Activated B cell treated with CpG ODN at 0.5 μM for 24 hours (primary cell): ENCODE data around the gene PMVK. TPM values are rescaled to one million over a fixed set of nuclear protein-coding genes. Genes with fewer than 3 reads are reported as not detected.

ENCODE experiments used
- ATAC-seq: fragments of 200-7000 bp; cut with Tn5 transposase; one replicate; pipeline ENCODE4 v1.10.0; 2021; ENCODE audit warnings: low read depth, mild to moderate bottlenecking, moderate library complexity
- CTCF ChIA-PET: fragments of 350-600 bp; sonication (Branson Sonifier 250); formaldehyde crosslinking; loops from one replicate; lab custom pipeline; 2021; ENCODE audit warnings: antibody characterized with exemption; lab: Charles Lee
- POLR2A ChIA-PET: fragments of 350-600 bp; sonication (Branson Sonifier 250); formaldehyde crosslinking; loops from one replicate; lab custom pipeline; 2021; ENCODE audit warnings: antibody characterized with exemption; lab: Charles Lee
- DNase-seq: peaks from one replicate; pipeline ENCODE4 v3.0.0; 2022
- H3K27ac Mint-ChIP-seq: one replicate; pipeline ENCODE4 v1.8.0; 2020; ENCODE audit warnings: mixed read lengths
- H3K27me3 Mint-ChIP-seq: one replicate; pipeline ENCODE4 v1.8.0; 2021; ENCODE audit warnings: mixed read lengths
- H3K36me3 Mint-ChIP-seq: one replicate; pipeline ENCODE4 v1.8.0; 2021; ENCODE audit warnings: low read depth, mixed read lengths
- H3K4me1 Mint-ChIP-seq: one replicate; pipeline ENCODE4 v1.8.0; 2021; ENCODE audit warnings: mixed read lengths
- H3K4me3 Mint-ChIP-seq: one replicate; pipeline ENCODE4 v1.8.0; 2020; ENCODE audit warnings: mild to moderate bottlenecking, mixed read lengths
- H3K9me3 Mint-ChIP-seq: one replicate; pipeline ENCODE4 v1.8.0; 2020; ENCODE audit warnings: mixed read lengths
- intact Hi-C: fragments of 100-400 bp; cut with micrococcal nuclease; formaldehyde crosslinking; loops from one replicate; pipeline ENCODE4 v1.15.1; 2024
- total RNA-seq: library from RNA; stranded (reverse); gene quantifications from 2 replicates; pipeline ENCODE4 v1.2.3, GENCODE V29; 2022
- TF ChIP-seq, protein P1 (sequence below): fragments of 200-600 bp; IDR thresholded peaks from one replicate; pipeline ENCODE4 v1.8.0; 2022; ENCODE audit warnings: antibody characterized with exemption, mild to moderate bottlenecking

Gene PMVK
- total RNA-seq, 1 donor from 2014 or later, result 24.6 TPM

DNA sequence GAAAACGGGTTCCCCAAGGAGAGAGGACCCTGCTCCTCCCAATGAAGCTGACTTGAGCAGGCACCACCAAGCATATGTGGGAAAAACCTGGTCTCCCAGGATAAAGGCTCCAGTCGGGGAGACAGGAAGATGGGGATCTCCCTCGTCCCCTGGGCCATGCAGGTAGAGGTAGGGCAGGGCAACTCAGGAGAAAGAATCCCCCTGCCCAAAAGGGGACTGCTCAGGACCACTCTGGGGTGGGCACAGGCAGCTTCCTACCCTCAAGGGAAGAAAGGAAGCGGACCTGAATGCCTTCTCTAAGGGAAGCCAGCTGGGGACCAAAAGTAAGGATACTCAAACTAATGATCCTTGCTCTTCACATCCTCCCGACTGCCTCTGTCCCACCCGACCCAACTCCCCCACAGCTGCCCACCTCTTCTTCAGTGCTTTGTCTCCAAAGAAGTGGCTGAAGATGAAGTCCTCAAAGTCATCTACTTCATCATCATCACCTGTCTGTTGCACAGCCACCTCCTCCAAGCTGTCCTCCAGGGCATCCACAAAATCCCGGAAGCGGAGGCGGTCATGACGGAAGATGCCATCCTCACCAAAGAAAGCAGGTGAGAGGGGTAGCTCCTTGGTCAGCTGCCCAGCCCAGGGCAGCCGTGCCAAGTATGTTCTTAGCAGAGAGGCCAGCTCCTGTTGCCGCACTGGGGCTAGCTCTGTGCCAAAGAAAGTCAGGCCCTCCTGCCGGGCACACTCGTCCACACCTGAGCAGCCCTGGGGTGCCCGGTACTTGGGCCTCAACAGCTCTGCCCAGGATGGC is 8.8 kb upstream of the PMVK start:
- TF ChIP-seq, protein P1, sequence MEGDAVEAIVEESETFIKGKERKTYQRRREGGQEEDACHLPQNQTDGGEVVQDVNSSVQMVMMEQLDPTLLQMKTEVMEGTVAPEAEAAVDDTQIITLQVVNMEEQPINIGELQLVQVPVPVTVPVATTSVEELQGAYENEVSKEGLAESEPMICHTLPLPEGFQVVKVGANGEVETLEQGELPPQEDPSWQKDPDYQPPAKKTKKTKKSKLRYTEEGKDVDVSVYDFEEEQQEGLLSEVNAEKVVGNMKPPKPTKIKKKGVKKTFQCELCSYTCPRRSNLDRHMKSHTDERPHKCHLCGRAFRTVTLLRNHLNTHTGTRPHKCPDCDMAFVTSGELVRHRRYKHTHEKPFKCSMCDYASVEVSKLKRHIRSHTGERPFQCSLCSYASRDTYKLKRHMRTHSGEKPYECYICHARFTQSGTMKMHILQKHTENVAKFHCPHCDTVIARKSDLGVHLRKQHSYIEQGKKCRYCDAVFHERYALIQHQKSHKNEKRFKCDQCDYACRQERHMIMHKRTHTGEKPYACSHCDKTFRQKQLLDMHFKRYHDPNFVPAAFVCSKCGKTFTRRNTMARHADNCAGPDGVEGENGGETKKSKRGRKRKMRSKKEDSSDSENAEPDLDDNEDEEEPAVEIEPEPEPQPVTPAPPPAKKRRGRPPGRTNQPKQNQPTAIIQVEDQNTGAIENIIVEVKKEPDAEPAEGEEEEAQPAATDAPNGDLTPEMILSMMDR, result no peak
- no peaks in the 10 kb centered on the region for H3K27me3 Mint-ChIP-seq
- H3K4me1 Mint-ChIP-seq, result peaks cover 51% of the 10 kb centered on the region
- H3K4me3 Mint-ChIP-seq, result no peak overlapping the region
- H3K36me3 Mint-ChIP-seq, result peaks cover 23% of the 10 kb centered on the region
- ATAC-seq, result no peak
- intact Hi-C loops, result no loop called here
- POLR2A ChIA-PET, result interaction anchor here (0.5 to 1.9 kb wide), 4 partner anchors 9 to 90 kb away, joined by 3 to 10 read pairs (median 4); partner anchors contain the start of genes CKS1B and PMVK
- H3K9me3 Mint-ChIP-seq, result no peaks in the 10 kb centered on the region
- CTCF ChIA-PET, result interaction anchor here (0.6 to 1.9 kb wide), 7 partner anchors 9 to 340 kb away, joined by 3 to 9 read pairs (median 3); partner anchors contain the start of genes PMVK and PYGO2
- H3K27ac Mint-ChIP-seq, result peak overlapping the region; percentile 86
- no peak for DNase-seq

DNA sequence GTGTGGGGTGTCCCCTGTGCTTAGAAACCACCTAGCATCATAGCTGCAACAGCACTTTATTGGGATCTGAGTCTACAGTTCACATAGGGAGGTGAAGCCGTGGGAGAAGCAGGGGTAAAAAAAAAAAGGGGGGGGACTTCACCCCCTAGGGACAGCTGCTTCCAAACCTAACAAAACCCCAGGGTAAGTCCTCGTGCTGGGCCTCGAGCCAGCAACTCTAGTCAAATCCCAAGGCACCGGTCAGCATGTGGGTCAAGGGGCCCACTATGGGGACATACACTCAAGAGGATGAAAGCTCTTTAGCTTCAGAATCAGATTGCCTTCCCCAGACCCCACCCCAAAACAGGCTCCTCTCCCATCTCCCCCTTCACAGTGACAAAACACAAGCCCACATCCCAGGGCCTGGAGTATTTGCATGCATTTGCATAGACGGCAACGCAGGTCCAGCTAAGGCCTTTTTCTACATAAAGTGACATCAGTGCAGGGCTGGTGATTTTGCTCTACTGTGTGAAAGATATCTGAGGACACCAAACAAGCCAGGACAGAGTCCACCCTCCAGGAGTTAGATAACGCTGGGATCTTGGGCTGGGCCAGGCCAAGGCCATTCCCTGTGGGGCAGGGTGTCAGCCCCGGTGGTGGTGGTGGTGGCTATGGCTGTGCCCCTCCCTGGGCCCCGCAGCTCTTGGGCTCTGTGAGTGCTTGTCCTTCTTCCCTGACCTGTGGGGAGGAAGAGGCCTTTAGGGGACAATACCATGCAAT is 8.1 kb upstream of the PMVK start:
- H3K36me3 Mint-ChIP-seq, result peaks cover 21% of the 10 kb centered on the region
- CTCF ChIA-PET, result interaction anchor here (0.6 to 1.9 kb wide), 15 partner anchors 8 to 464 kb away, joined by 3 to 9 read pairs (median 3); partner anchors contain the start of genes PMVK and PYGO2
- H3K27ac Mint-ChIP-seq, result peak overlapping the region; percentile 86
- POLR2A ChIA-PET, result interaction anchor here (0.5 to 1.9 kb wide), 5 partner anchors 8 to 360 kb away, joined by 3 to 6 read pairs (median 4); partner anchors contain the start of gene PMVK
- no peaks in the 10 kb centered on the region for H3K27me3 Mint-ChIP-seq
- DNase-seq, result no peak
- H3K4me3 Mint-ChIP-seq, result peak overlapping the region; percentile 24
- TF ChIP-seq, protein P1, result no peak
- intact Hi-C loops, result no loop called here
- no peak for ATAC-seq
- H3K4me1 Mint-ChIP-seq, result peaks cover 56% of the 10 kb centered on the region
- H3K9me3 Mint-ChIP-seq, result no peaks in the 10 kb centered on the region

DNA sequence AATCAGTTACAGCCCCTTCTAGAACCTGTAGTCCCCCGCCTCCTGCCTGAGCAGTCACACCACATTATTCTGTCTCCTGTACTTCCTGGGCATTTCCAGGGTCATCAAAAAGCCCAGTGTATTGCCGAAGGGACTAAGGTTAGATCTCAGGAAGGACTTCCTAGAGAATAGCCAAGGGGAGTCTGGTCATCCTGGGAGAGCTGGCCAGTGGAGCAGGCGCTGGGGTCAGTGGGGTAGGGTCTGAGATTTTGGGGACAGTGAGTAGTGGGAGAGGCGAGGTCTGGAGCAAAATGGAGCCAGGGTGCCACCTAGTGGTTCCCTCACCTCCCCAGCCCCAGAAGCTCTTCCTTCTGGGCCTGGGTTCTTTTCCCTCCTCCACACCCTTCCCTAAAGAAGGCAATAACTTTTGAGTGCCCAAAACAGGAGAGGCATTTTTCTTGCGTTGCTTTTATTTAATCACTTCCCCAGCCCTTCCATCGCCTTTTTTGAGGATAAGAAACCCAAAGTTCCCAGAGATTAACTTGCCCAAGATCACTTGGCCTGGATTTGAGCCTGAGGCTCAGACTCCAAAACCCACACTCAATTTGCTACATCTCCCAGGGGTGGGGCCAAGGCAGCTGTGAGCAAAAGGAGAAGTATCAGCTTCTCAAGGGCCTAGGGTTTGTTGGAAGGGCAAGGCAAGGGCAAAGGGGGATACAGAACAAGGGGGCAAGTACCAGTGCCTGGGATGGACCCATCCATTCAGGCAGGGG is 7.3 kb upstream of the PMVK start:
- ChIA-PET POLR2A (interaction anchor here (0.6 to 1.9 kb wide), 7 partner anchors 7 to 385 kb away, joined by 3 to 6 read pairs (median 3); partner anchors contain the start of genes PMVK and PYGO2), CTCF (interaction anchor here (0.8 to 1.6 kb wide), 9 partner anchors 39 to 463 kb away, joined by 3 to 8 read pairs (median 4); no protein-coding TSS in a partner anchor)
- Mint-ChIP-seq H3K4me1 (peaks cover 60% of the 10 kb centered on the region), H3K9me3 (no peaks in the 10 kb centered on the region), H3K36me3 (peaks cover 20% of the 10 kb centered on the region), H3K4me3 (peak overlapping the region; percentile 24), H3K27me3 (no peaks in the 10 kb centered on the region), H3K27ac (peak overlapping the region; percentile 86)
- intact Hi-C loops, result no loop called here
- TF ChIP-seq, protein P1, result no peak
- ATAC-seq (no peak), DNase-seq (no peak)

DNA sequence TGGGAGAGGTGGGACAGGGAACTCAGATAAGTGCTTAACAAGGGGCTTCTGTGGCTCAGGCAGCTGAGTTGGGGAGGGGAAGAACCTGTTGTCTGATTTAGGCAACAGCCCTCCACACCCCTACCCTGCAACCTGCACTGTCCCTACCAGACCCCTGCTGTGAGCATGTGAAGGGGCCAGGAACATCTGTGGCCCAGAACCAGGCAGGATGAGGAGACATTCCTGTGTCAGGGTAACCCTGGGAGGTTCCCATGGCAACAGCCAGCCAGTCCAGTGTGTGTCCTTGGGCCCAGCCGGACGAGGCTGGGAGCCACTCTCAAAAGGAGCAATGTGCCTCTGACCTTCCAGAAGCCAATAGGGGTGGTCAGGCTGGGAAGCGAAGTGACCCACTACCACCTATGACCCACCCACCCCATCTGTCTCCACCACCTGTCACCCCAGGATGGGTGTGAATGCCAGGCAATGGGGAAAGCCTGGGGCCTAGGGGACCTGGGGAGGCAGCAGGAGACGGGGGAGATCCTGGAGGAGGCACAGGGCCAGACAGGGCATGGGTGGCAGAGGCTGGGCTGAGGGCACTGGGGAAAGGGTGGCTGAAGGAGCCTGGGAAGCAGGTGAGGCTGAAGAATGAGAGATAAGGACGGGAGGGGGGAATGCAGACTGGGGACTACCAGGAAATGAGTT is 5.0 kb upstream of the PMVK start:
- Mint-ChIP-seq H3K36me3 (peaks cover 16% of the 10 kb centered on the region), H3K27me3 (no peaks in the 10 kb centered on the region), H3K9me3 (no peaks in the 10 kb centered on the region), H3K4me1 (peaks cover 78% of the 10 kb centered on the region), H3K4me3 (no peak overlapping the region), H3K27ac (peak overlapping the region; percentile 86)
- DNase-seq, result no peak
- intact Hi-C loops, result no loop called here
- ChIA-PET POLR2A (interaction anchor here (1.0 to 2.1 kb wide), 2 partner anchors 11 to 76 kb away, joined by 7 to 11 read pairs; no protein-coding TSS in a partner anchor), CTCF (interaction anchor here (1.5 kb wide), 1 partner anchor 63 kb away, joined by 4 read pairs; no protein-coding TSS in a partner anchor)
- TF ChIP-seq, protein P1, result no peak
- ATAC-seq, result no peak
